ENCODE measurements around the gene SP7. TPM values are rescaled to one million over a fixed set of nuclear protein-coding genes. Genes with fewer than 3 reads are reported as not detected.

The SP7 gene
- total RNA-seq, 1 experiment from 2014 or later: not detected

DNA sequence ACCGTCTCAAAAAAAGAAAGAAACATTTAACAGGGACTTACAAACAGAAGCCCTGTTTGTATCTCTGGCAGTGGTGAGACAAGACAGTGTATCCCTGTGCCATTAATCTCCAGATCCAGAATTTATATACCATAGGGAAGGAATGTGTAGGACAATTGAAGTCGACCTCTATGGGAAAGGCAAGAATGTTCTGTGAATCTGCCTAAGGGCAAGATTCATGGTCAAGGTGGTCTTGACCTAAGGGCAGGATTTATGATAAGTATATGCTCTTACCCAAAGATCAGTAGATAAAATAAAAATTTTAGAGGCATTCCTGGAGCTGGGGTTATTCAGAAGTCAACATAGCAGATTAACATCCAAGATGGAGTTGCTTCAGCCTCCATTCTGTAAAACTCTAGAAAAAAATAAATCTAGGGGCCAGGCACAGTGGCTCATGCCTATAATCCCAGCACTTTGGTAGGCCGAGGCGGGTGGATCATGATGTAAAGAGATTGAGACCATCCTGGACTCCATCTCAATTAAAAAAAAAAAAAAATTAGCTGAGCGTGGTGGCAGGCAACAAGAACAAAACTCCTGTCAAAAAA, 22.8 kb upstream of the SP7 start:
- TF ChIP-seq CTCF (IDR thresholded peaks at IDR 0.05): no peak
- TF ChIP-seq TCF7L2 (IDR thresholded peaks at IDR 0.05; ENCODE audit: low read depth, low read length): no peak
- no peak for TF ChIP-seq REST (IDR thresholded peaks at IDR 0.05; ENCODE audit: insufficient read depth in 1 of 2, low read depth in 2 of 2, low read length in 1 of 2)
- no peak for TF ChIP-seq POLR2AphosphoS5 (IDR thresholded peaks at IDR 0.05; ENCODE audit: low read depth, low read length)
- TF ChIP-seq SIN3A (IDR thresholded peaks at IDR 0.05; ENCODE audit: borderline replicate concordance, insufficient read depth, low read depth, low read length): no peak
- Histone ChIP-seq H3K4me1 (ENCODE audit: control insufficient read depth, insufficient read depth, low read length) (no peaks in the 10 kb centered on the region), H3K4me3 (ENCODE audit: low read depth in 2 of 2, low read length in 2 of 2) (no peak overlapping the region), H3K27me3 (ENCODE audit: control insufficient read depth, insufficient read depth, low read length) (no peaks in the 10 kb centered on the region), H3K36me3 (ENCODE audit: control insufficient read depth, insufficient read depth, low read length) (no peaks in the 10 kb centered on the region), H3K9me3 (ENCODE audit: control insufficient read depth, insufficient read depth, low read depth, low read length) (no peaks in the 10 kb centered on the region), H3K27ac (ENCODE audit: low read length) (no peak overlapping the region)
- in situ Hi-C loops (cut with HindIII; ENCODE audit: low pct_unique_long_range_greater_than_20kb, low sequenced_read_pairs): loop anchor here (5.0 kb wide), 1 partner anchor 63 kb away; the partner anchor contains the start of gene AMHR2
- ChIA-PET CTCF (interaction anchor here (0.7 kb wide), 1 partner anchor 13 kb away, joined by 4 read pairs; no protein-coding TSS in a partner anchor), POLR2A (interaction anchor here (0.6 kb wide), 1 partner anchor 11 kb away, joined by 4 read pairs; no protein-coding TSS in a partner anchor)
- intact Hi-C loops (cut with micrococcal nuclease; ENCODE audit: unreplicated experiment): no loop called here
- BruUV-seq (replicated peaks): no TSS peak
- ATAC-seq: no peak
- DNase-seq (ENCODE audit: low read depth, low spot score): no peak

DNA sequence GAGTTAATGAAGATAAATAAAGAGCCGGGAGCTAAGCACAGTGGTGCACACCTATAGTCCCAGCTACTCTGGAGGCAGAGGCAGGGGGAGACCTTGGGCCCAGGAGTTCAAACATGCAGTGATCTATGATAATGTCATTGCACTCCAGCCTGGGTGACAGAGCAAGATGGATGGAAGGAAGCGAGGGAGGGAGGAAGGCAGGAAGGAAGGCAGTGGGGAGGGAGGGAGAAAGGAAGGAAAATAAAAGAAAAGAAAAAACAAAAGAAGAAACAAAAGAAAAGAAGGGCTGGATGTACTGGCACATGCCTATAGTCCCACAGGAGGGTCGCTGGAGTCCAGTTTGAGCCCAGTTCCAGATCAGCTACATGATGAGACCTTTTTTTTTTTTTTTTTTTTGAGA, 19.0 kb upstream of the SP7 start:
- H3K27ac ChIP-seq (ENCODE audit: low read length): no peak overlapping the region
- H3K36me3 ChIP-seq (ENCODE audit: control insufficient read depth, insufficient read depth, low read length): no peaks in the 10 kb centered on the region
- CTCF ChIA-PET: no interaction called here
- TF ChIP-seq CTCF (IDR thresholded peaks at IDR 0.05): no peak
- no peak for TF ChIP-seq POLR2AphosphoS5 (IDR thresholded peaks at IDR 0.05; ENCODE audit: low read depth, low read length)
- TF ChIP-seq REST (IDR thresholded peaks at IDR 0.05; ENCODE audit: insufficient read depth in 1 of 2, low read depth in 2 of 2, low read length in 1 of 2): no peak
- TF ChIP-seq SIN3A (IDR thresholded peaks at IDR 0.05; ENCODE audit: borderline replicate concordance, insufficient read depth, low read depth, low read length): no peak
- TF ChIP-seq TCF7L2 (IDR thresholded peaks at IDR 0.05; ENCODE audit: low read depth, low read length): no peak
- H3K27me3 ChIP-seq (ENCODE audit: control insufficient read depth, insufficient read depth, low read length): no peaks in the 10 kb centered on the region
- no peaks in the 10 kb centered on the region for H3K9me3 ChIP-seq (ENCODE audit: control insufficient read depth, insufficient read depth, low read depth, low read length)
- DNase-seq (ENCODE audit: low read depth, low spot score) (no peak), ATAC-seq (no peak)
- BruUV-seq (replicated peaks): no TSS peak
- peaks cover 7% of the 10 kb centered on the region for H3K4me1 ChIP-seq (ENCODE audit: control insufficient read depth, insufficient read depth, low read length)
- H3K4me3 ChIP-seq (ENCODE audit: low read depth in 2 of 2, low read length in 2 of 2): no peak overlapping the region
- POLR2A ChIA-PET: interaction anchor here (0.6 kb wide), 1 partner anchor 65 kb away, joined by 3 read pairs; no protein-coding TSS in a partner anchor
- intact Hi-C loops (cut with micrococcal nuclease; ENCODE audit: unreplicated experiment): no loop called here
- in situ Hi-C loops (cut with HindIII; ENCODE audit: low pct_unique_long_range_greater_than_20kb, low sequenced_read_pairs): loop anchor here (5.0 kb wide), 1 partner anchor 67 kb away; the partner anchor contains the start of gene AMHR2

Measured in Panc1 (cell line).